GM12878 (cell line): Measurements from ENCODE around the gene BSPRY. TPM values are rescaled to one million over a fixed set of nuclear protein-coding genes. Genes with fewer than 3 reads are reported as not detected.

Experiments used
- ATAC-seq: fragments of 200-7000 bp; cut with Tn5 transposase; 3 replicates; pipeline ENCODE4 v1.9.1; 2020; ENCODE audit warnings: mild to moderate bottlenecking, moderate library complexity
- BruUV-seq: library from RNA; stranded (reverse); fragments of 400-500 nt; replicated peaks from 2 replicates; lab custom pipeline; 2021; lab: Mats Ljungman, UMichigan
- CTCF ChIA-PET: fragments of 300-600 bp; sonication (Branson Sonifier 250); formaldehyde crosslinking; extraction: SDS; loops from one replicate; lab custom pipeline; 2021; ENCODE audit warnings: inconsistent platforms; lab: Yijun Ruan, JAX
- POLR2A ChIA-PET: fragments of 350-600 bp; formaldehyde crosslinking; extraction: SDS; loops from one replicate; lab custom pipeline; 2021; ENCODE audit warnings: inconsistent platforms; lab: Charles Lee
- RAD21 ChIA-PET: fragments of 300-600 bp; sonication (Branson Sonifier 250); formaldehyde crosslinking; loops from one replicate; lab custom pipeline; 2023; ENCODE audit warnings: antibody characterized with exemption; ENCODE audit not compliant: unreplicated experiment; lab: Charles Lee
- SMC1A ChIA-PET: fragments of 300-600 bp; sonication (Branson Sonifier 250); formaldehyde crosslinking; loops from one replicate; lab custom pipeline; 2023; ENCODE audit not compliant: unreplicated experiment, uncharacterized antibody; lab: Charles Lee
- DNase-seq: peaks from one replicate; pipeline ENCODE4 v3.0.0-alpha.2; 2011; ENCODE audit warnings: low read depth, low spot score
- FAIRE-seq: peaks from 3 replicates; lab custom pipeline; 2011; peaks lifted over from hg19 to GRCh38; lab: Jason Lieb, UNC
- H2AFZ ChIP-seq: 2 replicates; pipeline ENCODE4 v1.6.0; 2011; ENCODE audit warnings: low read depth, low read length, control low read depth; ENCODE audit not compliant: control insufficient read depth
- H3K27ac ChIP-seq: 2 replicates; pipeline ENCODE4 v1.5.1; 2011; ENCODE audit warnings: control low read depth; ENCODE audit not compliant: control insufficient read depth, insufficient read depth
- H3K27me3 ChIP-seq, 2 experiments: replicated peaks in 1 of 2; 2 replicates each; pipeline versions ENCODE4 v1.6.0 to v1.6.1; 2011; ENCODE audit warnings: low read length in 1 of 2; ENCODE audit not compliant: control insufficient read depth in 2 of 2, insufficient read depth in 2 of 2
- H3K36me3 ChIP-seq, 2 experiments: 2 replicates each; pipeline ENCODE4 v1.5.1; 2011; ENCODE audit warnings: low read length in 1 of 2; ENCODE audit not compliant: control insufficient read depth in 2 of 2, insufficient read depth in 2 of 2
- H3K4me1 ChIP-seq: 2 replicates; pipeline ENCODE4 v1.6.1; 2011; ENCODE audit warnings: mild to moderate bottlenecking, low read length, moderate library complexity, mixed read lengths; ENCODE audit not compliant: control insufficient read depth, insufficient read depth
- H3K4me2 ChIP-seq: 2 replicates; pipeline ENCODE4 v1.6.0; 2011; ENCODE audit warnings: control low read depth; ENCODE audit not compliant: control insufficient read depth, insufficient read depth
- H3K4me3 ChIP-seq: fragments of 200-600 bp; sonication (generic); 2 replicates; pipeline ENCODE4 v1.5.1; 2016
- H3K79me2 ChIP-seq: 2 replicates; pipeline ENCODE4 v1.6.0; 2011; ENCODE audit warnings: low read length; ENCODE audit not compliant: control insufficient read depth, insufficient read depth
- H3K9ac ChIP-seq: 2 replicates; pipeline ENCODE4 v1.8.0; 2011; ENCODE audit warnings: low read length, control low read depth, mixed read lengths; ENCODE audit not compliant: control insufficient read depth, insufficient read depth
- H3K9me3 ChIP-seq: replicated peaks from 3 replicates; pipeline ENCODE4 v1.5.1; 2011; ENCODE audit warnings: mild to moderate bottlenecking, low read length; ENCODE audit not compliant: control insufficient read depth, insufficient read depth
- H4K20me1 ChIP-seq: 2 replicates; pipeline ENCODE4 v1.6.0; 2011; ENCODE audit not compliant: control insufficient read depth, insufficient read depth
- ASH2L ChIP-seq: fragments of 300-600, 200-600 bp; sonication (generic); IDR thresholded peaks from 2 replicates; pipeline ENCODE4 v1.6.1; 2017; ENCODE audit warnings: low read depth, mild to moderate bottlenecking, borderline replicate concordance
- ATF7 ChIP-seq: fragments of 450-650 bp; IDR thresholded peaks from 2 replicates; pipeline ENCODE4 v1.6.1; 2016; ENCODE audit warnings: low read depth, mild to moderate bottlenecking
- BRCA1 ChIP-seq: IDR thresholded peaks from 2 replicates; pipeline ENCODE4 v1.6.1; 2011; ENCODE audit warnings: low read depth, low read length, improper control_type of control experiment
- CBFB ChIP-seq: IDR thresholded peaks from 2 replicates; pipeline ENCODE4 v1.6.1; 2016; ENCODE audit warnings: antibody characterized with exemption, low read depth
- CREB1 ChIP-seq: IDR thresholded peaks from 2 replicates; pipeline ENCODE4 v1.6.1; 2012; ENCODE audit warnings: low read depth, mild to moderate bottlenecking, inconsistent platforms
- E4F1 ChIP-seq: fragments of 450-650 bp; IDR thresholded peaks from 2 replicates; pipeline ENCODE4 v1.6.1; 2018; ENCODE audit warnings: borderline replicate concordance, mild to moderate bottlenecking; ENCODE audit not compliant: partially characterized antibody
- FOXM1 ChIP-seq: IDR thresholded peaks from 2 replicates; pipeline ENCODE4 v1.6.1; 2012; ENCODE audit warnings: low read depth, mild to moderate bottlenecking, inconsistent platforms, low read length, moderate library complexity
- RB1 ChIP-seq: fragments of 450-650 bp; formaldehyde crosslinking; IDR thresholded peaks from 2 replicates; pipeline ENCODE4 v1.6.1; 2017; ENCODE audit warnings: mild to moderate bottlenecking, borderline replicate concordance
- USF1 ChIP-seq: IDR thresholded peaks from 2 replicates; pipeline ENCODE4 v1.6.1; 2011; ENCODE audit warnings: borderline replicate concordance, low read depth, mild to moderate bottlenecking, moderate library complexity, mixed read lengths, low read length; ENCODE audit not compliant: insufficient read depth; ENCODE audit errors: extremely low read length
- WGBS: methylation state at CpG from one replicate; pipeline ENCODE4 v1.1.6; 2016; ENCODE audit warnings: low lambda C conversion rate; ENCODE audit not compliant: insufficient replicate concordance, insufficient coverage; ENCODE audit errors: missing lambda C conversion rate; 5-methylcytosine and 5-hydroxymethylcytosine counted together
- in situ Hi-C: fragments of 300-500 bp; cut with MboI; formaldehyde crosslinking; loops from 9 replicates; pipeline ENCODE4 v1.14.3; 2018; ENCODE audit warnings: mixed read lengths
- intact Hi-C: fragments of 100-400 bp; cut with micrococcal nuclease; formaldehyde crosslinking; loops from one replicate; pipeline ENCODE4 v1.14.2; 2022; ENCODE audit not compliant: unreplicated experiment
- polyA plus RNA-seq, 11 experiments: library from polyadenylated mRNA; depleted of rRNA in 4 of 11; unstranded in 6 of 11; stranded (reverse) in 5 of 11; fragments of >200 nt; fragmentation: Nextera tagmentation in 4 of 11; fragmentation: Illumina TruSeq in 1 of 11; extraction: Ambion mirVana in 4 of 11; extraction: Trizol in 1 of 11; gene quantifications; 1 replicate in 1 of 11; 2 replicates in 10 of 11; pipeline versions ENCODE4 v1.2.1 to v1.2.3, GENCODE V29; 2011 to 2016; ENCODE audit warnings: inconsistent platforms in 2 of 11, missing spikeins in 2 of 11, low read depth in 1 of 11
- total RNA-seq, 4 experiments: library from RNA; depleted of rRNA in 3 of 4; stranded (reverse); fragments of >200 nt in 3 of 4; fragmentation: Illumina TruSeq in 1 of 4; extraction: Trizol in 1 of 4; gene quantifications; 2 replicates each; pipeline versions ENCODE4 v1.2.1 to v1.2.3, GENCODE V29; 2013 to 2021

The BSPRY gene
- total and polyA plus RNA-seq, 10 of the 15 experiments (the other 5 are each of a cell fraction or from before 2014, with no cell fraction given), result 0.45 to 6.3 (median 4.1) TPM

- no peak for DNase-seq
- Histone ChIP-seq H3K4me1 (peaks cover 11% of the 10 kb centered on the region), H3K27me3 (no peaks in the 10 kb centered on the region; a peak in 2 of 4 replicates), H3K27ac (no peak overlapping the region), H3K79me2 (no peaks in the 10 kb centered on the region), H3K4me3 (no peak overlapping the region), H3K4me2 (no peak overlapping the region), H3K9me3 (no peaks in the 10 kb centered on the region), H3K36me3 (no peaks in the 10 kb centered on the region), H4K20me1 (no peaks in the 10 kb centered on the region), H3K9ac (no peak overlapping the region), H2AFZ (0 out of 2 replicates have a peak overlapping the region, but pooled peaks have one; percentile 4)
- WGBS, result 67% methylated on average over 1 of the region's 1 CpG
- TF ChIP-seq CBFB (no peak), RB1 (no peak), CREB1 (no peak), FOXM1 (no peak), USF1 (no peak), ASH2L (no peak), ATF7 (no peak), E4F1 (no peak), BRCA1 (no peak)
- ChIA-PET RAD21 (no interaction called here), CTCF (interaction anchor here (0.6 to 1.7 kb wide), 3 partner anchors 61 to 1239 kb away, joined by 3 to 4 read pairs (median 3); no protein-coding TSS in a partner anchor), SMC1A (interaction anchor here (0.9 to 1.3 kb wide), 2 partner anchors 192 to 236 kb away, joined by 3 read pairs; no protein-coding TSS in a partner anchor), POLR2A (interaction anchor here (0.5 kb wide), 1 partner anchor 534 kb away, joined by 7 read pairs; no protein-coding TSS in a partner anchor)
- ATAC-seq, result no peak
- no TSS peak for BruUV-seq
- intact Hi-C loops (no loop called here), in situ Hi-C loops (no loop called here)
- no peak for FAIRE-seq
These were observed 3.7 kb upstream of the BSPRY start for GRCh38 chr9:113345671-113346070.
